K562 (cell line): Measurements from ENCODE around the gene ARHGEF10L. TPM values are rescaled to one million over a fixed set of nuclear protein-coding genes. Genes with fewer than 3 reads are reported as not detected.
A peak's percentile ranks its signal among the peaks of the same experiment; 100 is the strongest.

Source experiments
- ATAC-seq: fragments of 200-7000 bp; cut with Tn5 transposase; 3 replicates; pipeline ENCODE4 v1.9.1; 2020; ENCODE audit warnings: moderate library complexity
- BruUV-seq: library from RNA; stranded (reverse); fragments of 400-500 nt; replicated peaks from 2 replicates; lab custom pipeline; 2021; lab: Mats Ljungman, UMichigan
- CTCF ChIA-PET: fragments of 300-600 bp; formaldehyde crosslinking; extraction: SDS; loops from one replicate; lab custom pipeline; 2021; ENCODE audit warnings: low intra/inter-chr PET ratio; lab: Yijun Ruan, JAX
- POLR2A ChIA-PET: fragments of 300-600, 350-650 bp; sonication (Branson Sonifier 250); formaldehyde crosslinking; extraction: SDS; loops from one replicate; lab custom pipeline; 2021; ENCODE audit warnings: antibody characterized with exemption, inconsistent platforms; lab: Yijun Ruan, JAX
- DNase-seq, 4 experiments: peaks; one replicate each; pipeline versions ENCODE4 v3.0.0 to v3.0.0-alpha.2; 2011 to 2018; ENCODE audit warnings: low spot score in 3 of 4, mixed read lengths in 3 of 4; ENCODE audit errors: extremely low read depth in 1 of 4
- FAIRE-seq: peaks from 2 replicates; lab custom pipeline; 2011; peaks lifted over from hg19 to GRCh38; lab: Jason Lieb, UNC
- H2AFZ ChIP-seq: 2 replicates; pipeline ENCODE4 v1.6.0; 2011; ENCODE audit warnings: low read depth, low read length, control low read depth, inconsistent platforms
- H3K27ac ChIP-seq: fragments of 200-600 bp; 3 replicates; pipeline ENCODE4 v1.8.0; 2011; ENCODE audit warnings: low read depth, mild to moderate bottlenecking, control low read depth, inconsistent platforms, low read length, moderate library complexity, mixed read lengths; ENCODE audit errors: extremely low read depth
- H3K27me3 ChIP-seq, 2 experiments: fragments of 300-600 bp in 1 of 2; 2 replicates in 1 of 2; 3 replicates in 1 of 2; pipeline versions ENCODE4 v1.6.0 to v1.8.0; 2011; ENCODE audit warnings: inconsistent platforms in 2 of 2, low read length in 2 of 2, mild to moderate bottlenecking in 1 of 2, mixed read lengths in 1 of 2, moderate library complexity in 1 of 2; ENCODE audit not compliant: control insufficient read depth in 2 of 2, insufficient read depth in 2 of 2
- H3K36me3 ChIP-seq: fragments of 300-600 bp; 3 replicates; pipeline ENCODE4 v1.8.0; 2011; ENCODE audit warnings: mild to moderate bottlenecking, low read length, inconsistent platforms; ENCODE audit not compliant: control insufficient read depth, insufficient read depth
- H3K4me1 ChIP-seq, 2 experiments: fragments of 200-600 bp in 1 of 2; replicated peaks in 1 of 2; 2 replicates in 1 of 2; 3 replicates in 1 of 2; pipeline versions ENCODE4 v1.5.1 to v1.8.0; 2011; ENCODE audit warnings: inconsistent platforms in 2 of 2, low read length in 2 of 2, mild to moderate bottlenecking in 1 of 2, mixed read lengths in 1 of 2, moderate library complexity in 1 of 2; ENCODE audit not compliant: control insufficient read depth in 2 of 2, insufficient read depth in 2 of 2
- H3K4me2 ChIP-seq: 2 replicates; pipeline ENCODE4 v1.6.1; 2011; ENCODE audit warnings: low read length, control low read depth, inconsistent platforms, mixed read lengths; ENCODE audit not compliant: insufficient read depth
- H3K4me3 ChIP-seq: fragments of 200-600 bp; sonication (generic), shearing (Covaris generic); 2 replicates; pipeline ENCODE4 v1.5.1; 2016; ENCODE audit warnings: control low read depth, inconsistent platforms
- H3K79me2 ChIP-seq: fragments of 200-600 bp; 3 replicates; pipeline ENCODE4 v1.8.0; 2011; ENCODE audit warnings: low read length, inconsistent platforms; ENCODE audit not compliant: control insufficient read depth, insufficient read depth
- H3K9ac ChIP-seq, 2 experiments: 2 replicates each; pipeline versions ENCODE4 v1.6.0 to v1.6.1; 2011; ENCODE audit warnings: low read depth in 2 of 2, low read length in 2 of 2, control low read depth in 1 of 2, inconsistent platforms in 1 of 2, mild to moderate bottlenecking in 1 of 2, mixed read lengths in 1 of 2; ENCODE audit not compliant: insufficient read depth in 1 of 2
- H3K9me1 ChIP-seq: one replicate; pipeline ENCODE4 v1.6.0; 2011; ENCODE audit warnings: inconsistent platforms, mild to moderate bottlenecking, low read length, moderate library complexity; ENCODE audit not compliant: control insufficient read depth, insufficient read depth
- H3K9me3 ChIP-seq: replicated peaks from 2 replicates; pipeline ENCODE4 v1.5.1; 2011; ENCODE audit warnings: low read depth, low read length, inconsistent platforms; ENCODE audit not compliant: control insufficient read depth, insufficient read depth
- H4K20me1 ChIP-seq: replicated peaks from 2 replicates; pipeline ENCODE4 v1.6.1; 2011; ENCODE audit warnings: low read length, inconsistent platforms, mixed read lengths; ENCODE audit not compliant: control insufficient read depth, insufficient read depth
- CEBPG ChIP-seq, 3 experiments: fragments of 200-800 bp in 1 of 3; sonication (Bioruptor generic) in 1 of 3; sonication (generic) in 1 of 3; formaldehyde crosslinking in 1 of 3; IDR thresholded peaks in 2 of 3; conservative IDR thresholded peaks in 1 of 3; 2 replicates each; pipeline versions ENCODE4 v1.6.1 to v1.8.0; 2016 to 2022; ENCODE audit warnings: missing compliant biosample characterization in 2 of 3, missing genetic modification characterization in 2 of 3, mild to moderate bottlenecking in 1 of 3, missing genetic modification reagents in 1 of 3
- CHD2 ChIP-seq: IDR thresholded peaks from 2 replicates; pipeline ENCODE4 v1.6.1; 2011; ENCODE audit warnings: low read depth, low read length
- CREB1 ChIP-seq, 2 experiments: sonication (generic) in 1 of 2; formaldehyde crosslinking in 1 of 2; IDR thresholded peaks; 2 replicates each; pipeline versions ENCODE4 v1.6.1 to v1.8.0; 2012 to 2022; ENCODE audit warnings: inconsistent platforms in 1 of 2, mild to moderate bottlenecking in 1 of 2, missing genetic modification reagents in 1 of 2, moderate library complexity in 1 of 2
- MAFG ChIP-seq: fragments of 450-650 bp; conservative IDR thresholded peaks from 2 replicates; pipeline ENCODE4 v1.6.1; 2016; ENCODE audit warnings: missing genetic modification characterization, missing compliant biosample characterization
- MCM2 ChIP-seq: fragments of 450-650 bp; IDR thresholded peaks from 2 replicates; pipeline ENCODE4 v1.6.1; 2017; ENCODE audit warnings: low read depth, mild to moderate bottlenecking
- PHF8 ChIP-seq: fragments of 200-600 bp; sonication (generic); IDR thresholded peaks from 2 replicates; pipeline ENCODE4 v1.6.1; 2012; ENCODE audit warnings: mixed run types, mild to moderate bottlenecking, inconsistent platforms, low read length, moderate library complexity, borderline replicate concordance
- PRPF4 ChIP-seq: fragments of 200-400 bp; formaldehyde crosslinking; IDR thresholded peaks from one replicate; pipeline ENCODE4 v1.6.1; 2017; ENCODE audit warnings: low read length, low read depth, mild to moderate bottlenecking; ENCODE audit not compliant: insufficient read depth, poor library complexity, severe bottlenecking
- RAD21 ChIP-seq, 2 experiments: fragments of 250-450 bp in 1 of 2; fragments of 450-650 bp in 1 of 2; sonication (Bioruptor Pico) in 1 of 2; formaldehyde crosslinking in 1 of 2; IDR thresholded peaks in 1 of 2; conservative IDR thresholded peaks in 1 of 2; 2 replicates each; pipeline versions ENCODE4 v1.4.0 to v1.8.0; 2020 to 2022; ENCODE audit warnings: mild to moderate bottlenecking in 2 of 2, moderate library complexity in 1 of 2
- TFE3 ChIP-seq: fragments of 450-650 bp; formaldehyde crosslinking; IDR thresholded peaks from 2 replicates; pipeline ENCODE4 v1.4.0; 2020; ENCODE audit warnings: mild to moderate bottlenecking, mixed read lengths
- U2AF2 ChIP-seq: fragments of 200-400 bp; formaldehyde crosslinking; optimal IDR thresholded peaks from 2 replicates; pipeline ENCODE3; 2017; ENCODE audit warnings: low read depth, mild to moderate bottlenecking, low read length
- ZNF124 ChIP-seq: sonication (generic); formaldehyde crosslinking; IDR thresholded peaks from 2 replicates; pipeline ENCODE4 v1.8.1; 2022; ENCODE audit warnings: missing genetic modification reagents
- ZNF24 ChIP-seq: fragments of 450-650 bp; IDR thresholded peaks from 2 replicates; pipeline ENCODE4 v1.6.1; 2016
- ZNF668 ChIP-seq: fragments of 250-450 bp; sonication (Bioruptor Pico); IDR thresholded peaks from 2 replicates; pipeline ENCODE4 v1.8.0; 2022; ENCODE audit warnings: mild to moderate bottlenecking, inconsistent platforms
- ZSCAN29 ChIP-seq: fragments of 450-650 bp; IDR thresholded peaks from 2 replicates; pipeline ENCODE4 v1.6.1; 2017
- WGBS: fragments of 100-300 bp; shearing (Covaris generic); methylation state at CpG from one replicate; pipeline ENCODE4 v1.1.6; 2016; ENCODE audit warnings: low coverage, mixed read lengths; ENCODE audit not compliant: insufficient coverage; ENCODE audit errors: missing lambda C conversion rate; 5-methylcytosine and 5-hydroxymethylcytosine counted together
- in situ Hi-C: fragments of 300-500 bp; cut with MboI; formaldehyde crosslinking; loops from 4 replicates; pipeline ENCODE4 v1.15.0; 2018; ENCODE audit warnings: inconsistent platforms, mixed read lengths
- intact Hi-C: fragments of 100-400 bp; cut with micrococcal nuclease; formaldehyde crosslinking; loops from 2 replicates; pipeline ENCODE4 v1.14.2; 2022
- polyA plus RNA-seq, 8 experiments: library from polyadenylated mRNA; depleted of rRNA in 4 of 8; stranded (reverse) in 5 of 8; unstranded in 3 of 8; fragments of >200 nt; fragmentation: Nextera tagmentation in 2 of 8; fragmentation: Illumina TruSeq in 1 of 8; extraction: Ambion mirVana in 2 of 8; extraction: Trizol in 1 of 8; gene quantifications; 2 replicates each; pipeline versions ENCODE4 v1.2.1 to v1.2.3, GENCODE V29; 2011 to 2014; ENCODE audit warnings: inconsistent platforms in 1 of 8, missing spikeins in 1 of 8
- total RNA-seq, 7 experiments: library from RNA; depleted of rRNA in 6 of 7; stranded (reverse); fragments of >200 nt in 6 of 7; fragmentation: Illumina TruSeq in 2 of 7; extraction: Trizol in 2 of 7; gene quantifications; 2 replicates each; pipeline versions ENCODE4 v1.2.1 to v1.2.3, GENCODE V29; 2011 to 2021; ENCODE audit warnings: low replicate concordance in 1 of 7
- TF ChIP-seq, protein P1 (sequence below): IDR thresholded peaks from 2 replicates; pipeline ENCODE4 v1.6.1; 2016; ENCODE audit warnings: missing genetic modification characterization, missing compliant biosample characterization
- TF ChIP-seq, protein P2 (sequence below), 3 experiments: IDR thresholded peaks in 2 of 3; conservative IDR thresholded peaks in 1 of 3; 2 replicates each; pipeline ENCODE4 v1.5.1; 2011 to 2012; ENCODE audit warnings: low read length in 3 of 3, mild to moderate bottlenecking in 3 of 3, control low read depth in 2 of 3, improper control_type of control experiment in 1 of 3, inconsistent platforms in 1 of 3, low read depth in 1 of 3, mixed read lengths in 1 of 3, moderate library complexity in 1 of 3; ENCODE audit not compliant: insufficient read depth in 2 of 3

Gene ARHGEF10L
- total and polyA plus RNA-seq, 9 of the 15 experiments (the other 6 are each of a cell fraction or from before 2014, with no cell fraction given) = 0.09 to 0.13 TPM; not detected in 7

- in situ Hi-C loops = no loop called here
- TF ChIP-seq, protein P1, sequence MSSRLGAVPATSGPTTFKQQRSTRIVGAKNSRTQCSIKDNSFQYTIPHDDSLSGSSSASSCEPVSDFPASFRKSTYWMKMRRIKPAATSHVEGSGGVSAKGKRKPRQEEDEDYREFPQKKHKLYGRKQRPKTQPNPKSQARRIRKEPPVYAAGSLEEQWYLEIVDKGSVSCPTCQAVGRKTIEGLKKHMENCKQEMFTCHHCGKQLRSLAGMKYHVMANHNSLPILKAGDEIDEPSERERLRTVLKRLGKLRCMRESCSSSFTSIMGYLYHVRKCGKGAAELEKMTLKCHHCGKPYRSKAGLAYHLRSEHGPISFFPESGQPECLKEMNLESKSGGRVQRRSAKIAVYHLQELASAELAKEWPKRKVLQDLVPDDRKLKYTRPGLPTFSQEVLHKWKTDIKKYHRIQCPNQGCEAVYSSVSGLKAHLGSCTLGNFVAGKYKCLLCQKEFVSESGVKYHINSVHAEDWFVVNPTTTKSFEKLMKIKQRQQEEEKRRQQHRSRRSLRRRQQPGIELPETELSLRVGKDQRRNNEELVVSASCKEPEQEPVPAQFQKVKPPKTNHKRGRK = no peak
- TF ChIP-seq MCM2 (no peak), U2AF2 (no peak), ZNF24 (no peak), PRPF4 (no peak), ZNF668 (CRISPR knock-in tag) (no peak), ZNF124 (CRISPR knock-in tag) (no peak), CHD2 (no peak), PHF8 (no peak), TFE3 (CRISPR knock-in tag) (no peak), CREB1 (IDR thresholded peaks at IDR 0.05) (no peak), CREB1 (CRISPR knock-in tag; IDR thresholded peaks at IDR 0.05) (no peak), MAFG (no peak), CEBPG (CRISPR knock-in tag; IDR thresholded peaks at IDR 0.05) (no peak), CEBPG (tag; conservative IDR thresholded peaks at IDR 0.05 in 1 of 2, IDR thresholded peaks at IDR 0.05 in 1 of 2) (no peak), RAD21 (CRISPR knock-in tag; conservative IDR thresholded peaks at IDR 0.05 in 1 of 2, IDR thresholded peaks at IDR 0.05 in 1 of 2) (0 out of 4 replicates have a peak, but pooled peaks of 1 of the 2 experiments have one; percentile 13), ZSCAN29 (no peak)
- TF ChIP-seq, protein P2, sequence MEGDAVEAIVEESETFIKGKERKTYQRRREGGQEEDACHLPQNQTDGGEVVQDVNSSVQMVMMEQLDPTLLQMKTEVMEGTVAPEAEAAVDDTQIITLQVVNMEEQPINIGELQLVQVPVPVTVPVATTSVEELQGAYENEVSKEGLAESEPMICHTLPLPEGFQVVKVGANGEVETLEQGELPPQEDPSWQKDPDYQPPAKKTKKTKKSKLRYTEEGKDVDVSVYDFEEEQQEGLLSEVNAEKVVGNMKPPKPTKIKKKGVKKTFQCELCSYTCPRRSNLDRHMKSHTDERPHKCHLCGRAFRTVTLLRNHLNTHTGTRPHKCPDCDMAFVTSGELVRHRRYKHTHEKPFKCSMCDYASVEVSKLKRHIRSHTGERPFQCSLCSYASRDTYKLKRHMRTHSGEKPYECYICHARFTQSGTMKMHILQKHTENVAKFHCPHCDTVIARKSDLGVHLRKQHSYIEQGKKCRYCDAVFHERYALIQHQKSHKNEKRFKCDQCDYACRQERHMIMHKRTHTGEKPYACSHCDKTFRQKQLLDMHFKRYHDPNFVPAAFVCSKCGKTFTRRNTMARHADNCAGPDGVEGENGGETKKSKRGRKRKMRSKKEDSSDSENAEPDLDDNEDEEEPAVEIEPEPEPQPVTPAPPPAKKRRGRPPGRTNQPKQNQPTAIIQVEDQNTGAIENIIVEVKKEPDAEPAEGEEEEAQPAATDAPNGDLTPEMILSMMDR (IDR thresholded peaks at IDR 0.05 in 2 of 3, conservative IDR thresholded peaks at IDR 0.05 in 1 of 3; ENCODE audit: insufficient read depth in 2 of 3, low read depth in 1 of 3, low read length in 3 of 3) = peak; percentile 42 to 74 (median 47); a peak in 5 of 6 replicates
Observed at GRCh38 chr1:17572264-17572985, 32.9 kb downstream of the ARHGEF10L start.

More at GRCh38 chr1:17572264-17572985, 32.9 kb downstream of the ARHGEF10L start:
- peak; percentile 19 to 54 (median 36) for DNase-seq
- POLR2A ChIA-PET = interaction anchor here (0.6 to 1.0 kb wide), 4 partner anchors 10 to 96 kb away, joined by 3 to 4 read pairs (median 4); no protein-coding TSS in a partner anchor
- WGBS = under 1% methylated on average over 9 of the region's 9 CpGs
- Histone ChIP-seq H3K4me2 (no peak overlapping the region), H3K9ac (no peak overlapping the region), H4K20me1 (peaks cover 30% of the 10 kb centered on the region; the same call in 1 of the 2 replicates), H3K4me1 (peaks cover 6 to 10% of the 10 kb centered on the region in 2 experiments; a peak in 4 of 5 replicates), H3K27ac (no peak overlapping the region), H3K4me3 (no peak overlapping the region), H3K27me3 (peaks cover 12 to 68% of the 10 kb centered on the region in 2 experiments; a peak in 4 of 5 replicates), H3K36me3 (no peaks in the 10 kb centered on the region), H2AFZ (no peak overlapping the region), H3K9me3 (no peaks in the 10 kb centered on the region), H3K9me1 (no peaks in the 10 kb centered on the region), H3K79me2 (no peaks in the 10 kb centered on the region)
- no peak for FAIRE-seq
- ATAC-seq = peak; percentile 60
- no TSS peak for BruUV-seq
- intact Hi-C loops = no loop called here
- CTCF ChIA-PET = no interaction called here
